Aorta (tissue), 5 donors: Measurements from ENCODE around the gene LYPD5. TPM values are rescaled to one million over a fixed set of nuclear protein-coding genes. Genes with fewer than 3 reads are reported as not detected.
"Not testable (repeated sequence)": the region's sequence is repeated elsewhere in the genome, so short reads cannot be mapped to it uniquely, and the experiment has no call there.

Source experiments
- ATAC-seq: fragments of 200-7000 bp; cut with Tn5 transposase; one replicate; pipeline ENCODE4 v1.9.1; 2022; ENCODE audit warnings: moderate library complexity; ENCODE audit not compliant: low FRiP score
- DNase-seq, 2 donors: peaks; one replicate each; pipeline ENCODE4 v3.0.0-alpha.2; 2020
- H3K27ac ChIP-seq, 2 donors: one replicate each; pipeline ENCODE4 v1.5.1; 2013; ENCODE audit warnings: low read length in 2 of 2, mild to moderate bottlenecking in 2 of 2, moderate library complexity in 2 of 2, control low read depth in 1 of 2, inconsistent platforms in 1 of 2, low read depth in 1 of 2
- H3K27me3 ChIP-seq, 2 donors: one replicate each; pipeline ENCODE4 v1.6.1; 2013; ENCODE audit warnings: control low read depth in 1 of 2, low read length in 1 of 2, mild to moderate bottlenecking in 1 of 2, moderate library complexity in 1 of 2; ENCODE audit not compliant: insufficient read depth in 2 of 2, control insufficient read depth in 1 of 2
- H3K36me3 ChIP-seq, 2 donors: one replicate each; pipeline ENCODE4 v1.6.1; 2013; ENCODE audit warnings: control low read depth in 1 of 2, low read length in 1 of 2, mild to moderate bottlenecking in 1 of 2; ENCODE audit not compliant: insufficient read depth in 2 of 2, control insufficient read depth in 1 of 2
- H3K4me1 ChIP-seq, 2 donors: one replicate each; pipeline ENCODE4 v1.6.1; 2013; ENCODE audit warnings: low read length in 2 of 2, control low read depth in 1 of 2, mild to moderate bottlenecking in 1 of 2, moderate library complexity in 1 of 2; ENCODE audit not compliant: insufficient read depth in 2 of 2, control insufficient read depth in 1 of 2
- H3K4me3 ChIP-seq, 2 donors: one replicate each; pipeline ENCODE4 v1.5.1; 2013; ENCODE audit warnings: low read length in 2 of 2, control low read depth in 1 of 2, mild to moderate bottlenecking in 1 of 2
- H3K9me3 ChIP-seq: one replicate; pipeline ENCODE4 v1.6.1; 2013; ENCODE audit warnings: mild to moderate bottlenecking, low read length; ENCODE audit not compliant: control insufficient read depth
- WGBS, 2 donors: extraction: QIAGEN DNeasy Blood & Tissue Kit; methylation state at CpG; one replicate each; pipeline ENCODE4 v1.1.7; 2013; 5-methylcytosine and 5-hydroxymethylcytosine counted together
- intact Hi-C, 2 donors: fragments of 100-400 bp; cut with DNase I; formaldehyde crosslinking; loops; one replicate each; pipeline versions ENCODE4 v1.14.2 to v1.15.0; 2022
- polyA plus RNA-seq, 2 donors: library from polyadenylated mRNA; stranded (reverse); fragments of 200-250 nt; gene quantifications; one replicate each; pipeline ENCODE4 v1.2.3, GENCODE V29; 2013
- total RNA-seq, 2 donors: library from RNA; stranded (reverse); fragmentation: NEBNext Ultra II Directional; extraction: Animal tissue kit (Norgen Biotek cat#: 25700); gene quantifications; one replicate each; pipeline ENCODE4 v1.2.1, GENCODE V29; 2021
- donor health status: healthy with polysubstance abuse.
- donor health status: Bipolar disorder and iron deficiency.
- donor health status: DM: no; HTN: no; CAD: no.
- donor health status: DM: no; HTN: no; CAD: no.
- donor health status: DM: yes; HTN: yes; CAD: no.

The LYPD5 gene
- total and polyA plus RNA-seq, 4 donors: 0.08 to 1.9 (median 1.1) TPM

DNA sequence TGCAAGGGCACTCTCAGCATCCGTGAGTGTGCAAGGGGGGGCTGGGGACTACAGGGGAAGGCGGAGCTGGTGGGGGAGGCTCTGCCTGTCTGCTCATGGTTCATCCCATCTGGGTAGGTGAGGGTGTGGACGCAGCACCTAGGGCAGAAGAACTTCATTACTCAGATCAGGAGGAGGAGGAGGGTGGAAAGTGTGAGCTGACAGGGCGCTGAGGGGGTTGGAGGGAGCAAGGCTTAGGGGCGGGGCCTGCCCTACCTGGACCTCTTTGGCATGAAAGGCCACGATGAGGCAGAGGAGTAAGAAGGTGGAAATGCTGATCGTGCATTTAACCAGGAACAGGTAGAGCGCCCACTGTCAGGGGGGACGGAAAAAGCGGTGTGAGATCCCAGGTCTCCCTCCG, 26.0 kb downstream of the LYPD5 start:
- no peak for DNase-seq
- H3K4me1 ChIP-seq: no peaks in the 10 kb centered on the region
- H3K4me3 ChIP-seq: no peak overlapping the region
- H3K36me3 ChIP-seq: no peaks in the 10 kb centered on the region
- 54 to 58% methylated on average over 11 of the region's 11 CpGs for WGBS, 2 donors
- H3K27ac ChIP-seq: no peak overlapping the region
- no peak for ATAC-seq
- no peaks in the 10 kb centered on the region for H3K9me3 ChIP-seq
- H3K27me3 ChIP-seq: no peaks in the 10 kb centered on the region
- intact Hi-C loops: no loop called here

GRCh38 chr19:43775299-43775890, 26.9 kb downstream of the LYPD5 start:
- ATAC-seq: no peak
- H3K4me1 ChIP-seq: no peaks in the 10 kb centered on the region
- 92% methylated on average over 7 of the region's 7 CpGs for WGBS, 2 donors
- DNase-seq: no peak
- H3K9me3 ChIP-seq: no peaks in the 10 kb centered on the region
- no peak overlapping the region for H3K27ac ChIP-seq
- H3K36me3 ChIP-seq: no peaks in the 10 kb centered on the region
- no peaks in the 10 kb centered on the region for H3K27me3 ChIP-seq
- H3K4me3 ChIP-seq: no peak overlapping the region
- intact Hi-C loops: no loop called here

GRCh38 chr19:43774940-43775258, 27.3 kb downstream of the LYPD5 start:
- H3K4me3 ChIP-seq, H3K4me1 ChIP-seq, intact Hi-C loops, H3K36me3 ChIP-seq, DNase-seq, ATAC-seq, H3K27ac ChIP-seq, H3K27me3 ChIP-seq, H3K9me3 ChIP-seq: not testable (repeated sequence)
- 61 to 64% methylated on average over 11 of the region's 11 CpGs for WGBS, 2 donors

DNA sequence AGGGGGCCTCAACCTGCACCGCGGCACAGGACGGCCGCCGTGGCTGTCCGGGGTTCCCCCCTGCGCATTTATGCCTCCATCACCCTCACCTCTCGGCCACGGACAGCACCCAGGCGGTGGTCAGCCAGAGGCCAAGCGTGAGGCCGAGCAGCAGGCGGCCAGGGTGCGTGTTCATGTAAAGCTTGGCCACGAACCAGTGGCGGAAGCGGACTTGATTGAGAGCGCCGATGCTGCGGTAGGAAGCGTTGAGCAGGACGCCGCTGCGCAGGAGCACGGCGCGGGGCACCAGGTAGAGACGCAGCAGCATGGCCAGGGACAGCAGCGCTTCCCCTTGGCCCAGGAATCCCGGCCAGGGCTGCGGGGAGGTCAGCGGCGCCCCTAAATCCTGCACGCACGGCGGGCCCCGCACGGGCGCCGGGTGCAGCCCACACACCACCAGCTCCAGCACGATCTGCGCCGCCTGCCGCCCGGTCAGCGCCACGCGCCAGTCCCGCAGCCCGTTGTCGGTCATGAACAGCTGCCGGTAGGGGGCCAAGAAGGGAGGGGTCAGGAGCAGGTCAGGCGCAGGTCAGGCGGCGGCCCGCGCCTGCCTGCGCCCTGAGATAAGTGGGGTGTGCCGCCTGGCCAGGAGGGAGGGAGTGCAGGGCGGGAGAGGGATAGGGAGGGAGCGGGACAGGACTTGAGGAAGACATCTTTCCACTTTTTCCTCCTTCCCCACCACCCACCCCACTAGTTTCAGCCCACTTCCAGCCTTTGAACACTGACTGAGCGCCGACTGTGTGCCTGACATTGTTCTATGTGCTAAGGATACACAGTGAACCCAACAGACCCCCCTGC, 27.9 kb downstream of the LYPD5 start:
- H3K4me1 ChIP-seq: no peaks in the 10 kb centered on the region
- WGBS, 2 donors: 9 to 11% methylated on average over 48 to 63 of the region's 63 CpGs
- DNase-seq (peak in 1 of 2 donors; percentile 75), ATAC-seq (peak; percentile 71)
- no peaks in the 10 kb centered on the region for H3K27me3 ChIP-seq
- no peaks in the 10 kb centered on the region for H3K36me3 ChIP-seq
- H3K27ac ChIP-seq: no peak overlapping the region
- intact Hi-C loops: no loop called here
- H3K9me3 ChIP-seq: no peaks in the 10 kb centered on the region
- no peak overlapping the region for H3K4me3 ChIP-seq

GRCh38 chr19:43773725-43774102, 28.5 kb downstream of the LYPD5 start:
- Histone ChIP-seq H3K4me1 (no peaks in the 10 kb centered on the region), H3K27ac (no peak overlapping the region), H3K9me3 (no peaks in the 10 kb centered on the region), H3K4me3 (no peak overlapping the region), H3K27me3 (no peaks in the 10 kb centered on the region), H3K36me3 (no peaks in the 10 kb centered on the region)
- ATAC-seq (no peak), DNase-seq (no peak)
- WGBS, 2 donors: 39 to 47% methylated on average over 5 of the region's 5 CpGs
- intact Hi-C loops: no loop called here

GRCh38 chr19:43769256-43769655, 33.0 kb downstream of the LYPD5 start:
- WGBS, 2 donors: 88 to 91% methylated on average over 14 of the region's 14 CpGs
- Histone ChIP-seq H3K4me3 (no peak overlapping the region), H3K27ac (no peak overlapping the region), H3K4me1 (no peaks in the 10 kb centered on the region), H3K27me3 (no peaks in the 10 kb centered on the region), H3K9me3 (no peaks in the 10 kb centered on the region), H3K36me3 (no peaks in the 10 kb centered on the region)
- intact Hi-C loops: no loop called here
- DNase-seq (no peak), ATAC-seq (no peak)

- no peak for ATAC-seq
- no peaks in the 10 kb centered on the region for H3K4me1 ChIP-seq
- H3K4me3 ChIP-seq: no peak overlapping the region
- intact Hi-C loops: no loop called here
- no peak for DNase-seq
- no peak overlapping the region for H3K27ac ChIP-seq
- no peaks in the 10 kb centered on the region for H3K9me3 ChIP-seq
- H3K27me3 ChIP-seq: no peaks in the 10 kb centered on the region
- H3K36me3 ChIP-seq: no peaks in the 10 kb centered on the region
- 74 to 80% methylated on average over 15 of the region's 15 CpGs for WGBS, 2 donors
Observed at GRCh38 chr19:43768273-43769050, 33.8 kb downstream of the LYPD5 start.

- no peaks in the 10 kb centered on the region for H3K36me3 ChIP-seq
- no peaks in the 10 kb centered on the region for H3K9me3 ChIP-seq
- 76 to 78% methylated on average over 1 of the region's 1 CpG for WGBS, 2 donors
- no peak overlapping the region for H3K27ac ChIP-seq
- H3K4me3 ChIP-seq: no peak overlapping the region
- no peak for ATAC-seq
- intact Hi-C loops: no loop called here
- H3K27me3 ChIP-seq: no peaks in the 10 kb centered on the region
- no peak for DNase-seq
- no peaks in the 10 kb centered on the region for H3K4me1 ChIP-seq
Observed at GRCh38 chr19:43767818-43768217, 34.4 kb downstream of the LYPD5 start.
